HAP-1 (cell line): ENCODE results near the gene HOXD3.

Experiments used
- DNase-seq, 2 experiments: peaks; one replicate each; pipeline ENCODE4 v3.0.0-alpha.2; 2016 to 2020; ENCODE audit warnings: low spot score in 2 of 2
- H3K27me3 ChIP-seq: fragments of 250-450 bp; sonication (Bioruptor Pico); 2 replicates; pipeline ENCODE4 v1.5.1; 2020; ENCODE audit warnings: low read depth, mild to moderate bottlenecking, moderate library complexity
- H3K36me3 ChIP-seq: fragments of 250-450 bp; sonication (Bioruptor Pico); replicated peaks from 2 replicates; pipeline ENCODE4 v1.5.1; 2020; ENCODE audit warnings: mild to moderate bottlenecking
- H3K4me1 ChIP-seq: fragments of 250-450 bp; sonication (Bioruptor Pico); 2 replicates; pipeline ENCODE4 v1.5.1; 2020; ENCODE audit warnings: mild to moderate bottlenecking
- H3K4me3 ChIP-seq: fragments of 250-450 bp; sonication (Bioruptor Pico); 2 replicates; pipeline ENCODE4 v1.5.1; 2020; ENCODE audit warnings: mild to moderate bottlenecking, moderate library complexity
- H3K9me3 ChIP-seq: fragments of 250-450 bp; sonication (Bioruptor Pico); 2 replicates; pipeline ENCODE4 v1.5.1; 2020; ENCODE audit warnings: mild to moderate bottlenecking, moderate library complexity
- in situ Hi-C: fragments of 300-500 bp; cut with MboI; formaldehyde crosslinking; loops from 3 replicates; pipeline ENCODE4 v1.14.3; 2020; ENCODE audit warnings: low sequenced_read_pairs, inconsistent platforms, mixed read lengths

The HOXD3 gene

GRCh38 chr2:176174824-176175708, 18.0 kb downstream of the HOXD3 start:
- Histone ChIP-seq H3K9me3 (no peaks in the 10 kb centered on the region), H3K36me3 (no peaks in the 10 kb centered on the region), H3K4me1 (peaks cover 13% of the 10 kb centered on the region), H3K27me3 (peaks cover 12% of the 10 kb centered on the region), H3K4me3 (no peak overlapping the region)
- DNase-seq, result peak in 1 of 2 experiments; percentile 32
- in situ Hi-C loops, result no loop called here

GRCh38 chr2:176175709-176176607, 18.9 kb downstream of the HOXD3 start:
- no peak for DNase-seq
- no peaks in the 10 kb centered on the region for H3K36me3 ChIP-seq
- in situ Hi-C loops, result no loop called here
- peaks cover 19% of the 10 kb centered on the region for H3K27me3 ChIP-seq
- no peaks in the 10 kb centered on the region for H3K9me3 ChIP-seq
- H3K4me3 ChIP-seq, result no peak overlapping the region
- peaks cover 13% of the 10 kb centered on the region for H3K4me1 ChIP-seq

GRCh38 chr2:176177580-176178037, 20.5 kb downstream of the HOXD3 start:
- Histone ChIP-seq H3K9me3 (no peaks in the 10 kb centered on the region), H3K27me3 (peaks cover 23% of the 10 kb centered on the region), H3K4me1 (peaks cover 13% of the 10 kb centered on the region), H3K36me3 (no peaks in the 10 kb centered on the region), H3K4me3 (peak overlapping the region; percentile 37)
- in situ Hi-C loops, result no loop called here
- peak in 1 of 2 experiments; percentile 25 for DNase-seq

GRCh38 chr2:176178038-176178756, 21.1 kb downstream of the HOXD3 start:
- Histone ChIP-seq H3K4me3 (peak overlapping the region; percentile 37), H3K9me3 (no peaks in the 10 kb centered on the region)

GRCh38 chr2:176178757-176179295, 21.7 kb downstream of the HOXD3 start:
- in situ Hi-C loops, result no loop called here
- Histone ChIP-seq H3K4me3 (peak overlapping the region; percentile 37), H3K4me1 (peaks cover 13% of the 10 kb centered on the region), H3K27me3 (peaks cover 23% of the 10 kb centered on the region), H3K9me3 (no peaks in the 10 kb centered on the region), H3K36me3 (no peaks in the 10 kb centered on the region)
- DNase-seq, result no peak

More at GRCh38 chr2:176178038-176178756, 21.1 kb downstream of the HOXD3 start:
- in situ Hi-C loops, result no loop called here
- H3K4me1 ChIP-seq, result peaks cover 13% of the 10 kb centered on the region
- no peaks in the 10 kb centered on the region for H3K36me3 ChIP-seq
- peaks cover 23% of the 10 kb centered on the region for H3K27me3 ChIP-seq
- peak in 1 of 2 experiments; percentile 64 for DNase-seq

GRCh38 chr2:176181551-176181950, 24.4 kb downstream of the HOXD3 start:
- DNase-seq, result no peak
- H3K27me3 ChIP-seq, result peaks cover 28% of the 10 kb centered on the region
- no peaks in the 10 kb centered on the region for H3K9me3 ChIP-seq
- peaks cover 10% of the 10 kb centered on the region for H3K4me1 ChIP-seq
- in situ Hi-C loops, result no loop called here
- H3K36me3 ChIP-seq, result no peaks in the 10 kb centered on the region
- no peak overlapping the region for H3K4me3 ChIP-seq

- no peaks in the 10 kb centered on the region for H3K9me3 ChIP-seq
- no peak overlapping the region for H3K4me3 ChIP-seq
- H3K36me3 ChIP-seq, result no peaks in the 10 kb centered on the region
- H3K27me3 ChIP-seq, result peaks cover 32% of the 10 kb centered on the region
- no peak for DNase-seq
- peaks cover 14% of the 10 kb centered on the region for H3K4me1 ChIP-seq
- in situ Hi-C loops, result no loop called here
Observed at GRCh38 chr2:176182671-176183070, 25.6 kb downstream of the HOXD3 start.

GRCh38 chr2:176184749-176185148, 27.6 kb downstream of the HOXD3 start:
- Histone ChIP-seq H3K4me1 (peaks cover 5% of the 10 kb centered on the region), H3K9me3 (no peaks in the 10 kb centered on the region), H3K36me3 (no peaks in the 10 kb centered on the region), H3K27me3 (peaks cover 24% of the 10 kb centered on the region), H3K4me3 (no peak overlapping the region)
- in situ Hi-C loops, result no loop called here
- DNase-seq, result no peak

GRCh38 chr2:176186024-176186423, 28.9 kb downstream of the HOXD3 start:
- in situ Hi-C loops, result no loop called here
- Histone ChIP-seq H3K4me1 (peaks cover 5% of the 10 kb centered on the region), H3K27me3 (peaks cover 13% of the 10 kb centered on the region; the same call in 1 of the 2 replicates), H3K36me3 (no peaks in the 10 kb centered on the region), H3K9me3 (no peaks in the 10 kb centered on the region), H3K4me3 (no peak overlapping the region)
- no peak for DNase-seq

GRCh38 chr2:176187200-176187898, 30.2 kb downstream of the HOXD3 start:
- H3K4me3 ChIP-seq, result peak overlapping the region; percentile 0; the same call in 1 of the 2 replicates
- peak in 1 of 2 experiments; percentile 33 for DNase-seq
- H3K4me1 ChIP-seq, result peaks cover 5% of the 10 kb centered on the region
- H3K36me3 ChIP-seq, result no peaks in the 10 kb centered on the region
- in situ Hi-C loops, result no loop called here
- H3K27me3 ChIP-seq, result peaks cover 10% of the 10 kb centered on the region
- H3K9me3 ChIP-seq, result no peaks in the 10 kb centered on the region

GRCh38 chr2:176187899-176188773, 31.0 kb downstream of the HOXD3 start, which contains the start of gene HOXD1:
Gene HOXD1, plus strand, starts transcription at chr2:176188668. Its CDS starts 134 bp downstream, at chr2:176188802.
- no peaks in the 10 kb centered on the region for H3K36me3 ChIP-seq
- peaks cover 5% of the 10 kb centered on the region for H3K4me1 ChIP-seq
- DNase-seq, result no peak
- in situ Hi-C loops, result no loop called here
- H3K27me3 ChIP-seq, result peaks cover 10% of the 10 kb centered on the region
- peak within 1 kb of the TSS; percentile 0; the same call in 1 of the 2 replicates for H3K4me3 ChIP-seq
- H3K9me3 ChIP-seq, result no peaks in the 10 kb centered on the region
